HEK293 (cell line): ENCODE data around the gene NUCKS1.

Experiments used
- CTCF ChIA-PET: fragments of 350-600 bp; formaldehyde crosslinking; extraction: SDS; loops from one replicate; lab custom pipeline; 2021; ENCODE audit warnings: antibody characterized with exemption; lab: Yijun Ruan, JAX
- POLR2A ChIA-PET: fragments of 300-600 bp; formaldehyde crosslinking; extraction: SDS; loops from one replicate; lab custom pipeline; 2020; ENCODE audit warnings: antibody characterized with exemption, inconsistent platforms; lab: Yijun Ruan, JAX
- H3K27ac ChIP-seq: fragments of 200-500 bp; sonication (Bioruptor generic); 2 replicates; pipeline ENCODE4 v1.5.1; 2014; ENCODE audit warnings: low read depth, low read length, control low read depth, inconsistent platforms; ENCODE audit errors: extremely low read depth
- H3K36me3 ChIP-seq, 2 experiments: fragments of 200-500 bp in 1 of 2; sonication (Bioruptor generic) in 1 of 2; 1 replicate in 1 of 2; 2 replicates in 1 of 2; pipeline ENCODE4 v1.5.1; 2014 to 2017; ENCODE audit warnings: inconsistent platforms in 2 of 2, low read length in 2 of 2; ENCODE audit not compliant: control insufficient read depth in 2 of 2, insufficient read depth in 1 of 2
- H3K4me1 ChIP-seq: fragments of 200-500 bp; sonication (Bioruptor generic); 2 replicates; pipeline ENCODE4 v1.5.1; 2014; ENCODE audit warnings: mild to moderate bottlenecking, low read length, inconsistent platforms; ENCODE audit not compliant: control insufficient read depth, insufficient read depth
- H3K4me3 ChIP-seq: 2 replicates; pipeline ENCODE4 v1.5.1; 2011; ENCODE audit warnings: low read depth, mild to moderate bottlenecking, control low read depth, low read length, moderate library complexity
- H3K9me3 ChIP-seq: fragments of 200-500 bp; sonication (Bioruptor generic); 2 replicates; pipeline ENCODE4 v1.5.1; 2014; ENCODE audit warnings: low read depth, low read length, inconsistent platforms; ENCODE audit not compliant: control insufficient read depth, insufficient read depth
- FEZF1 ChIP-seq: fragments of 450-650 bp; formaldehyde crosslinking; IDR thresholded peaks from 2 replicates; pipeline ENCODE4 v1.5.1; 2016; ENCODE audit warnings: missing biosample characterization, missing genetic modification characterization
- PRDM6 ChIP-seq: fragments of 450-650 bp; formaldehyde crosslinking; IDR thresholded peaks from 2 replicates; pipeline ENCODE4 v1.5.1; 2017; ENCODE audit warnings: missing biosample characterization, missing genetic modification characterization
- TRIM28 ChIP-seq: IDR thresholded peaks from 2 replicates; pipeline ENCODE4 v1.6.1; 2011; ENCODE audit warnings: low read length, control low read depth, borderline replicate concordance
- YY1 ChIP-seq: fragments of 450-650 bp; formaldehyde crosslinking; IDR thresholded peaks from 2 replicates; pipeline ENCODE4 v1.5.1; 2018; ENCODE audit warnings: missing biosample characterization, missing genetic modification characterization
- YY2 ChIP-seq: fragments of 450-650 bp; formaldehyde crosslinking; IDR thresholded peaks from 2 replicates; pipeline ENCODE4 v1.5.1; 2016; ENCODE audit warnings: missing biosample characterization, missing genetic modification characterization
- ZBTB17 ChIP-seq: fragments of 450-650 bp; formaldehyde crosslinking; IDR thresholded peaks from 2 replicates; pipeline ENCODE4 v1.5.1; 2016; ENCODE audit warnings: missing biosample characterization, missing genetic modification characterization
- ZBTB26 ChIP-seq: fragments of 450-650 bp; formaldehyde crosslinking; optimal IDR thresholded peaks from 2 replicates; pipeline ENCODE3; 2016; ENCODE audit warnings: missing biosample characterization, mild to moderate bottlenecking, missing genetic modification characterization
- ZBTB7A ChIP-seq: fragments of 450-650 bp; formaldehyde crosslinking; IDR thresholded peaks from 2 replicates; pipeline ENCODE4 v1.5.1; 2016; ENCODE audit warnings: low read depth, missing biosample characterization, missing genetic modification characterization
- ZBTB8A ChIP-seq: fragments of 450-650 bp; formaldehyde crosslinking; IDR thresholded peaks from 2 replicates; pipeline ENCODE4 v1.5.1; 2016; ENCODE audit warnings: missing biosample characterization, missing genetic modification characterization
- ZFP69B ChIP-seq: fragments of 450-650 bp; formaldehyde crosslinking; IDR thresholded peaks from 2 replicates; pipeline ENCODE4 v1.5.1; 2016; ENCODE audit warnings: missing biosample characterization, missing genetic modification characterization
- ZNF121 ChIP-seq: fragments of 450-650 bp; formaldehyde crosslinking; IDR thresholded peaks from 2 replicates; pipeline ENCODE4 v1.5.1; 2016; ENCODE audit warnings: missing biosample characterization, missing genetic modification characterization
- ZNF223 ChIP-seq: fragments of 450-650 bp; formaldehyde crosslinking; IDR thresholded peaks from 2 replicates; pipeline ENCODE4 v1.5.1; 2016; ENCODE audit warnings: missing biosample characterization, missing genetic modification characterization
- ZNF23 ChIP-seq: fragments of 450-650 bp; formaldehyde crosslinking; IDR thresholded peaks from 2 replicates; pipeline ENCODE4 v1.5.1; 2016; ENCODE audit warnings: missing biosample characterization, missing genetic modification characterization, borderline replicate concordance
- ZNF266 ChIP-seq: fragments of 450-650 bp; formaldehyde crosslinking; IDR thresholded peaks from 2 replicates; pipeline ENCODE4 v1.5.1; 2016; ENCODE audit warnings: missing biosample characterization, missing genetic modification characterization, low read depth
- ZNF391 ChIP-seq: fragments of 450-650 bp; formaldehyde crosslinking; IDR thresholded peaks from 2 replicates; pipeline ENCODE4 v1.5.1; 2016; ENCODE audit warnings: low read depth, missing biosample characterization, missing genetic modification characterization, borderline replicate concordance
- ZNF416 ChIP-seq: fragments of 450-650 bp; formaldehyde crosslinking; IDR thresholded peaks from 2 replicates; pipeline ENCODE4 v1.5.1; 2016; ENCODE audit warnings: missing biosample characterization, missing genetic modification characterization
- ZSCAN16 ChIP-seq: fragments of 450-650 bp; formaldehyde crosslinking; IDR thresholded peaks from 2 replicates; pipeline ENCODE4 v1.5.1; 2016; ENCODE audit warnings: missing biosample characterization, missing genetic modification characterization
- ZSCAN18 ChIP-seq: fragments of 450-650 bp; formaldehyde crosslinking; IDR thresholded peaks from 2 replicates; pipeline ENCODE4 v1.5.1; 2016; ENCODE audit warnings: missing biosample characterization, missing genetic modification characterization
- ZSCAN5A ChIP-seq: fragments of 450-650 bp; formaldehyde crosslinking; IDR thresholded peaks from 2 replicates; pipeline ENCODE4 v1.5.1; 2016; ENCODE audit warnings: missing biosample characterization, missing genetic modification characterization
- TF ChIP-seq, protein P1 (sequence below): fragments of 450-650 bp; formaldehyde crosslinking; IDR thresholded peaks from 2 replicates; pipeline ENCODE4 v1.5.1; 2016; ENCODE audit warnings: missing biosample characterization, missing genetic modification characterization
- TF ChIP-seq, protein P2 (sequence below): sonication (generic); formaldehyde crosslinking; IDR thresholded peaks from 2 replicates; pipeline ENCODE4 v1.8.1; 2022; ENCODE audit warnings: mild to moderate bottlenecking, moderate library complexity, missing genetic modification reagents
- TF ChIP-seq, protein P3 (sequence below): fragments of 450-650 bp; formaldehyde crosslinking; IDR thresholded peaks from 2 replicates; pipeline ENCODE4 v1.5.1; 2016; ENCODE audit warnings: missing biosample characterization, missing genetic modification characterization

Gene NUCKS1

DNA sequence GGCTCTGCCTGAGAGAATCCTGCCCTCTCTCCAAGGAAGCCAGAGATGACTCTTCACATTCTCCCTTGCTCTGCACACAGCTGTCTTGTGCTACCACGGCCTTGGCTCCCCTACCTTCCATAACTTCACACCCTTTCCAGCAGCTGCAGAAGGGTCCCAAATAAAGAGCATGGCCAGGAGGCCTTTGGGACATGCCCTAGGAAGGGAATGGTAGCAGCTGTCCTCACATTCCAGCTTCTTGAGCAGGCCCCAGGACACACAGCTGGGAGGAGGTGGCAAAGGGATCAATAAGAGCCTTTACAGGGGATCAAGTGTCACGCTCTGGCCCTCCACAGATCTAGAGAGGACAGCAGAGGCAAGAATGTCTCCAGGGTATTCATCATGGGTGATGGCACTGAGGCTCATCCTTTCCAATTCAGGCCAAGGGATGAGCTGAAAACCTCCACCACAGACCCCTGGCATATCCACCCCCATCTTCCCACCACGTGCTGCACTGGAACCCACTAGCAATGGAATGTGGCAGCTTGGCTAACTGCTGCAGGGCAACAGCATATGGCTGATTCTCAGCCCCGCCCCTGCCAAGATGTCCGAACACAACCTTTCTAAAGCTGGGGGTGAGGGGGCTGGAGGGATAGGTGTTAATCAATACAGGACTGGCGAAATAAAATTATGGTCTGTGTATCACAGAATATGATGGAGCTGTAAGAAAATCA lies 43.1 kb upstream of the NUCKS1 start:
- POLR2A ChIA-PET = no interaction called here
- no peak overlapping the region for H3K4me3 ChIP-seq
- no peak for TF ChIP-seq ZSCAN16 (tag by site-specific recombination)
- TF ChIP-seq FEZF1 = no peak
- TF ChIP-seq ZBTB8A (tag by site-specific recombination) = no peak
- TF ChIP-seq ZSCAN18 (tag by site-specific recombination) = no peak
- no peak for TF ChIP-seq YY1 (tag by site-specific recombination)
- no peak for TF ChIP-seq ZNF416
- TF ChIP-seq ZNF121 (tag by site-specific recombination) = no peak
- no peak for TF ChIP-seq ZFP69B (tag by site-specific recombination)
- no peak for TF ChIP-seq TRIM28
- TF ChIP-seq ZNF391 = no peak
- TF ChIP-seq ZNF23 (tag by site-specific recombination) = no peak
- TF ChIP-seq, protein P1, sequence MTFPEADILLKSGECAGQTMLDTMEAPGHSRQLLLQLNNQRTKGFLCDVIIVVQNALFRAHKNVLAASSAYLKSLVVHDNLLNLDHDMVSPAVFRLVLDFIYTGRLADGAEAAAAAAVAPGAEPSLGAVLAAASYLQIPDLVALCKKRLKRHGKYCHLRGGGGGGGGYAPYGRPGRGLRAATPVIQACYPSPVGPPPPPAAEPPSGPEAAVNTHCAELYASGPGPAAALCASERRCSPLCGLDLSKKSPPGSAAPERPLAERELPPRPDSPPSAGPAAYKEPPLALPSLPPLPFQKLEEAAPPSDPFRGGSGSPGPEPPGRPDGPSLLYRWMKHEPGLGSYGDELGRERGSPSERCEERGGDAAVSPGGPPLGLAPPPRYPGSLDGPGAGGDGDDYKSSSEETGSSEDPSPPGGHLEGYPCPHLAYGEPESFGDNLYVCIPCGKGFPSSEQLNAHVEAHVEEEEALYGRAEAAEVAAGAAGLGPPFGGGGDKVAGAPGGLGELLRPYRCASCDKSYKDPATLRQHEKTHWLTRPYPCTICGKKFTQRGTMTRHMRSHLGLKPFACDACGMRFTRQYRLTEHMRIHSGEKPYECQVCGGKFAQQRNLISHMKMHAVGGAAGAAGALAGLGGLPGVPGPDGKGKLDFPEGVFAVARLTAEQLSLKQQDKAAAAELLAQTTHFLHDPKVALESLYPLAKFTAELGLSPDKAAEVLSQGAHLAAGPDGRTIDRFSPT (tag by site-specific recombination) = no peak
- TF ChIP-seq, protein P2, sequence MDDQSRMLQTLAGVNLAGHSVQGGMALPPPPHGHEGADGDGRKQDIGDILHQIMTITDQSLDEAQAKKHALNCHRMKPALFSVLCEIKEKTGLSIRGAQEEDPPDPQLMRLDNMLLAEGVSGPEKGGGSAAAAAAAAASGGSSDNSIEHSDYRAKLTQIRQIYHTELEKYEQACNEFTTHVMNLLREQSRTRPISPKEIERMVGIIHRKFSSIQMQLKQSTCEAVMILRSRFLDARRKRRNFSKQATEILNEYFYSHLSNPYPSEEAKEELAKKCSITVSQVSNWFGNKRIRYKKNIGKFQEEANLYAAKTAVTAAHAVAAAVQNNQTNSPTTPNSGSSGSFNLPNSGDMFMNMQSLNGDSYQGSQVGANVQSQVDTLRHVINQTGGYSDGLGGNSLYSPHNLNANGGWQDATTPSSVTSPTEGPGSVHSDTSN (CRISPR knock-in tag) = no peak
- H3K9me3 ChIP-seq = no peaks in the 10 kb centered on the region
- CTCF ChIA-PET = interaction anchor here (0.6 to 9.4 kb wide), 15 partner anchors 9 to 185 kb away, joined by 3 to 155 read pairs (median 7); partner anchors contain the start of gene RAB29
- H3K27ac ChIP-seq = no peak overlapping the region
- peaks cover 0 to 82% of the 10 kb centered on the region in 2 experiments; a peak in 1 of 3 replicates for H3K36me3 ChIP-seq
- H3K4me1 ChIP-seq = no peaks in the 10 kb centered on the region

DNA sequence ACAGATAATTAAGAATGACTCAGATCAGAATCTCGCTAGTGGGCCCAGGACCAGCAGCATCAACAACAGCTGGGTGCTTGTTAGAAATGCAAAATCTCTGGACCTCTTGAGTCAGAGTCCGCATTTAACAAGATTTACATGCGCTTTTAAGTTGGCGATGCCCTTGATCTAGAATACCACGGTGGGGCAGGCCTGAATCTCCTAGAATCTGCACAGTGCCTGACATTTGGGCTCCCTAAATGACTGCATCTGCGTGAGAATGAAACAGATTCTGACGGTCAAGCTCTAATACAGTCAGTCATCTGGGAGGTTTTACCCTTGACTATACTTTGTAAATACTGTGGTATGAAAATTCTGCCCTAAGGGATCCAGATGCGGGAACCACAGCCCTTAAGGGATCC lies 42.5 kb upstream of the NUCKS1 start:
- Histone ChIP-seq H3K27ac (no peak overlapping the region), H3K36me3 (peaks cover 0 to 76% of the 10 kb centered on the region in 2 experiments; a peak in 1 of 3 replicates), H3K4me1 (no peaks in the 10 kb centered on the region), H3K4me3 (no peak overlapping the region), H3K9me3 (no peaks in the 10 kb centered on the region)
- CTCF ChIA-PET = interaction anchor here (0.6 to 9.4 kb wide), 31 partner anchors 10 to 316 kb away, joined by 3 to 155 read pairs (median 6); partner anchors contain the start of gene RAB29
- POLR2A ChIA-PET = interaction anchor here (0.9 kb wide), 1 partner anchor 43 kb away, joined by 3 read pairs; no protein-coding TSS in a partner anchor
- TF ChIP-seq ZNF266 (tag by site-specific recombination) (no peak), PRDM6 (tag by site-specific recombination) (no peak), ZNF416 (no peak), ZBTB17 (tag by site-specific recombination) (no peak), ZBTB26 (tag by site-specific recombination) (no peak), ZSCAN5A (tag by site-specific recombination) (no peak), YY2 (tag by site-specific recombination) (no peak), ZNF223 (tag by site-specific recombination) (no peak), ZBTB7A (tag by site-specific recombination) (no peak)
- TF ChIP-seq, protein P2 (CRISPR knock-in tag) = no peak
- TF ChIP-seq, protein P3, sequence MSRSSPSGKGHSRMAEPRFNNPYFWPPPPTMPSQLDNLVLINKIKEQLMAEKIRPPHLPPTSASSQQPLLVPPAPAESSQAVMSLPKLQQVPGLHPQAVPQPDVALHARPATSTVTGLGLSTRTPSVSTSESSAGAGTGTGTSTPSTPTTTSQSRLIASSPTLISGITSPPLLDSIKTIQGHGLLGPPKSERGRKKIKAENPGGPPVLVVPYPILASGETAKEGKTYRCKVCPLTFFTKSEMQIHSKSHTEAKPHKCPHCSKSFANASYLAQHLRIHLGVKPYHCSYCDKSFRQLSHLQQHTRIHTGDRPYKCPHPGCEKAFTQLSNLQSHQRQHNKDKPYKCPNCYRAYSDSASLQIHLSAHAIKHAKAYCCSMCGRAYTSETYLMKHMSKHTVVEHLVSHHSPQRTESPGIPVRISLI = no peak
